ENCODE results near the gene BMI1.
"Not testable (repeated sequence)": the region's sequence is repeated elsewhere in the genome, so short reads cannot be mapped to it uniquely, and the experiment has no call there.

Gene BMI1

GRCh38 chr10:22351131-22351703, 30.3 kb downstream of the BMI1 start:
- Histone ChIP-seq H3K27ac (ENCODE audit: low read depth, low read length) (no peak overlapping the region), H3K9ac (ENCODE audit: low read length) (no peak overlapping the region), H3F3A (ENCODE audit: insufficient read depth) (no peaks in the 10 kb centered on the region), H3K9me3 (ENCODE audit: insufficient read depth, low read length) (no peaks in the 10 kb centered on the region), H3K4me2 (ENCODE audit: low read depth, low read length, poor library complexity, severe bottlenecking) (no peak overlapping the region), H3K9me2 (replicated peaks; ENCODE audit: insufficient read depth, low read length) (no peaks in the 10 kb centered on the region), H3K36me3 (ENCODE audit: low read length) (no peaks in the 10 kb centered on the region), H4K20me1 (ENCODE audit: low read depth, low read length) (no peaks in the 10 kb centered on the region), H3K27me3 (ENCODE audit: low read length) (no peaks in the 10 kb centered on the region), H3K79me2 (ENCODE audit: insufficient read depth, low read length) (no peaks in the 10 kb centered on the region), H3K4me3 (ENCODE audit: insufficient read depth, low read length, poor library complexity, severe bottlenecking) (no peak overlapping the region), H2AFZ (ENCODE audit: low read depth, low read length, severe bottlenecking) (no peak overlapping the region)
- no peak for TF ChIP-seq CTCF (IDR thresholded peaks at IDR 0.05; ENCODE audit: insufficient read depth, low read length, poor library complexity, severe bottlenecking)
- TF ChIP-seq EZH2phosphoT487 (conservative IDR thresholded peaks at IDR 0.05; ENCODE audit: low read length), result no peak

- H3K27me3 ChIP-seq (ENCODE audit: low read length), result no peaks in the 10 kb centered on the region
- no peak for TF ChIP-seq CTCF (IDR thresholded peaks at IDR 0.05; ENCODE audit: insufficient read depth, low read length, poor library complexity, severe bottlenecking)
- no peak for TF ChIP-seq EZH2phosphoT487 (conservative IDR thresholded peaks at IDR 0.05; ENCODE audit: low read length)
- H3K4me3 ChIP-seq (ENCODE audit: insufficient read depth, low read length, poor library complexity, severe bottlenecking), result no peak overlapping the region
- no peaks in the 10 kb centered on the region for H3K9me3 ChIP-seq (ENCODE audit: insufficient read depth, low read length)
- H3K36me3 ChIP-seq (ENCODE audit: low read length), result no peaks in the 10 kb centered on the region
- H4K20me1 ChIP-seq (ENCODE audit: low read depth, low read length), result no peaks in the 10 kb centered on the region
- H3F3A ChIP-seq (ENCODE audit: insufficient read depth), result no peaks in the 10 kb centered on the region
- no peak overlapping the region for H3K27ac ChIP-seq (ENCODE audit: low read depth, low read length)
- H3K79me2 ChIP-seq (ENCODE audit: insufficient read depth, low read length), result no peaks in the 10 kb centered on the region
- no peak overlapping the region for H3K4me2 ChIP-seq (ENCODE audit: low read depth, low read length, poor library complexity, severe bottlenecking)
- no peak overlapping the region for H2AFZ ChIP-seq (ENCODE audit: low read depth, low read length, severe bottlenecking)
- H3K9ac ChIP-seq (ENCODE audit: low read length), result no peak overlapping the region
- no peaks in the 10 kb centered on the region for H3K9me2 ChIP-seq (replicated peaks; ENCODE audit: insufficient read depth, low read length)
These were observed 35.5 kb downstream of the BMI1 start for GRCh38 chr10:22356324-22356873.

GRCh38 chr10:22357770-22358169, 36.9 kb downstream of the BMI1 start:
- not testable (repeated sequence) for H3K4me2 ChIP-seq (ENCODE audit: low read depth, low read length, poor library complexity, severe bottlenecking); H4K20me1 ChIP-seq (ENCODE audit: low read depth, low read length); H3K27me3 ChIP-seq (ENCODE audit: low read length); H2AFZ ChIP-seq (ENCODE audit: low read depth, low read length, severe bottlenecking); H3K36me3 ChIP-seq (ENCODE audit: low read length); H3K9me3 ChIP-seq (ENCODE audit: insufficient read depth, low read length); H3K79me2 ChIP-seq (ENCODE audit: insufficient read depth, low read length); H3K9ac ChIP-seq (ENCODE audit: low read length); H3F3A ChIP-seq (ENCODE audit: insufficient read depth); H3K27ac ChIP-seq (ENCODE audit: low read depth, low read length); H3K9me2 ChIP-seq (replicated peaks; ENCODE audit: insufficient read depth, low read length); H3K4me3 ChIP-seq (ENCODE audit: insufficient read depth, low read length, poor library complexity, severe bottlenecking)

- Histone ChIP-seq H3K4me3 (ENCODE audit: insufficient read depth, low read length, poor library complexity, severe bottlenecking) (no peak overlapping the region), H3K36me3 (ENCODE audit: low read length) (no peaks in the 10 kb centered on the region), H3K79me2 (ENCODE audit: insufficient read depth, low read length) (no peaks in the 10 kb centered on the region)
These were observed 42.4 kb downstream of the BMI1 start for GRCh38 chr10:22363305-22363704.

More at GRCh38 chr10:22363305-22363704, 42.4 kb downstream of the BMI1 start:
- Histone ChIP-seq H3F3A (ENCODE audit: insufficient read depth) (no peaks in the 10 kb centered on the region), H3K27me3 (ENCODE audit: low read length) (no peaks in the 10 kb centered on the region), H3K9ac (ENCODE audit: low read length) (no peak overlapping the region), H2AFZ (ENCODE audit: low read depth, low read length, severe bottlenecking) (no peak overlapping the region), H3K9me2 (replicated peaks; ENCODE audit: insufficient read depth, low read length) (no peaks in the 10 kb centered on the region), H3K9me3 (ENCODE audit: insufficient read depth, low read length) (no peaks in the 10 kb centered on the region), H3K4me2 (ENCODE audit: low read depth, low read length, poor library complexity, severe bottlenecking) (no peak overlapping the region), H4K20me1 (ENCODE audit: low read depth, low read length) (no peaks in the 10 kb centered on the region), H3K27ac (ENCODE audit: low read depth, low read length) (no peak overlapping the region)
- TF ChIP-seq CTCF (IDR thresholded peaks at IDR 0.05; ENCODE audit: insufficient read depth, low read length, poor library complexity, severe bottlenecking), result no peak
- no peak for TF ChIP-seq EZH2phosphoT487 (conservative IDR thresholded peaks at IDR 0.05; ENCODE audit: low read length)
